Central memory CD8-positive, alpha-beta T cell (primary cell): ENCODE data around the gene LAMA4.

Experiments used
- ATAC-seq: fragments of 150-1000 bp; cut with Tn5 transposase; replicated peaks from 2 replicates; pipeline ENCODE4 v1.10.0; 2022; ENCODE audit warnings: mild to moderate bottlenecking, moderate FRiP score, moderate number of reproducible peaks; ENCODE audit not compliant: poor library complexity, severe bottlenecking; ENCODE audit errors: extremely low read depth
- DNase-seq, 2 donors: peaks; one replicate each; pipeline ENCODE4 v3.0.0; 2021; ENCODE audit warnings: low spot score in 2 of 2
- H3K27ac Mint-ChIP-seq: one replicate; pipeline ENCODE4 v1.8.0; 2022; ENCODE audit warnings: low read depth, mild to moderate bottlenecking, moderate library complexity, mixed read lengths
- H3K27me3 Mint-ChIP-seq: one replicate; pipeline ENCODE4 v1.8.0; 2022; ENCODE audit warnings: mixed read lengths
- H3K36me3 Mint-ChIP-seq: one replicate; pipeline ENCODE4 v1.8.0; 2022; ENCODE audit warnings: mild to moderate bottlenecking, moderate library complexity, mixed read lengths; ENCODE audit not compliant: insufficient read depth
- H3K4me1 Mint-ChIP-seq: one replicate; pipeline ENCODE4 v1.8.0; 2022; ENCODE audit warnings: mixed read lengths
- H3K4me3 Mint-ChIP-seq: one replicate; pipeline ENCODE4 v1.8.0; 2022; ENCODE audit warnings: mild to moderate bottlenecking, moderate library complexity, mixed read lengths
- H3K9me3 Mint-ChIP-seq: one replicate; pipeline ENCODE4 v1.8.0; 2022; ENCODE audit warnings: mixed read lengths

The LAMA4 gene

GRCh38 chr6:112287577-112288225 is 33.3 kb upstream of the LAMA4 start:
- Mint-ChIP-seq H3K27ac (no peak overlapping the region), H3K4me1 (peaks cover 21% of the 10 kb centered on the region), H3K27me3 (peaks cover 71% of the 10 kb centered on the region), H3K9me3 (no peaks in the 10 kb centered on the region), H3K4me3 (no peak overlapping the region), H3K36me3 (peaks cover 3% of the 10 kb centered on the region)
- no peak for DNase-seq
- no peak for ATAC-seq

- H3K9me3 Mint-ChIP-seq = no peaks in the 10 kb centered on the region
- H3K27ac Mint-ChIP-seq = no peak overlapping the region
- peaks cover 3% of the 10 kb centered on the region for H3K36me3 Mint-ChIP-seq
- peaks cover 21% of the 10 kb centered on the region for H3K4me1 Mint-ChIP-seq
- no peak overlapping the region for H3K4me3 Mint-ChIP-seq
- DNase-seq (no peak), ATAC-seq (no peak)
- peaks cover 71% of the 10 kb centered on the region for H3K27me3 Mint-ChIP-seq
Measured at GRCh38 chr6:112286500-112287144, 32.3 kb upstream of the LAMA4 start.

GRCh38 chr6:112286010-112286409 is 31.6 kb upstream of the LAMA4 start:
- no peaks in the 10 kb centered on the region for H3K9me3 Mint-ChIP-seq
- H3K4me1 Mint-ChIP-seq = peaks cover 21% of the 10 kb centered on the region
- peaks cover 3% of the 10 kb centered on the region for H3K36me3 Mint-ChIP-seq
- ATAC-seq = peak; percentile 94
- DNase-seq = peak; percentile 18 to 64
- H3K27me3 Mint-ChIP-seq = peaks cover 71% of the 10 kb centered on the region
- H3K27ac Mint-ChIP-seq = no peak overlapping the region
- peak overlapping the region; percentile 19 for H3K4me3 Mint-ChIP-seq

- no peaks in the 10 kb centered on the region for H3K9me3 Mint-ChIP-seq
- no peak overlapping the region for H3K27ac Mint-ChIP-seq
- H3K4me3 Mint-ChIP-seq = no peak overlapping the region
- H3K36me3 Mint-ChIP-seq = peaks cover 3% of the 10 kb centered on the region
- ATAC-seq = no peak
- no peak for DNase-seq
- peaks cover 74% of the 10 kb centered on the region for H3K27me3 Mint-ChIP-seq
- peaks cover 21% of the 10 kb centered on the region for H3K4me1 Mint-ChIP-seq
Measured at GRCh38 chr6:112284603-112285002, 30.2 kb upstream of the LAMA4 start.

GRCh38 chr6:112283621-112284020 is 29.3 kb upstream of the LAMA4 start:
- H3K4me3 Mint-ChIP-seq = no peak overlapping the region
- peaks cover 16% of the 10 kb centered on the region for H3K4me1 Mint-ChIP-seq
- no peak for DNase-seq
- no peaks in the 10 kb centered on the region for H3K9me3 Mint-ChIP-seq
- H3K27me3 Mint-ChIP-seq = peaks cover 76% of the 10 kb centered on the region
- H3K27ac Mint-ChIP-seq = no peak overlapping the region
- H3K36me3 Mint-ChIP-seq = peaks cover 3% of the 10 kb centered on the region
- no peak for ATAC-seq

GRCh38 chr6:112281821-112282615 is 27.7 kb upstream of the LAMA4 start:
- Mint-ChIP-seq H3K4me1 (peaks cover 13% of the 10 kb centered on the region), H3K36me3 (peaks cover 3% of the 10 kb centered on the region), H3K27ac (no peak overlapping the region), H3K4me3 (no peak overlapping the region), H3K9me3 (no peaks in the 10 kb centered on the region), H3K27me3 (peaks cover 76% of the 10 kb centered on the region)
- ATAC-seq (no peak), DNase-seq (no peak)

GRCh38 chr6:112279031-112279935 is 24.9 kb upstream of the LAMA4 start:
- no peaks in the 10 kb centered on the region for H3K36me3 Mint-ChIP-seq
- no peak for DNase-seq
- no peaks in the 10 kb centered on the region for H3K9me3 Mint-ChIP-seq

GRCh38 chr6:112275365-112275764 is 21.0 kb upstream of the LAMA4 start:
- Mint-ChIP-seq H3K4me3 (no peak overlapping the region), H3K9me3 (no peaks in the 10 kb centered on the region), H3K4me1 (peaks cover 7% of the 10 kb centered on the region), H3K27me3 (peaks cover 62% of the 10 kb centered on the region), H3K27ac (no peak overlapping the region), H3K36me3 (no peaks in the 10 kb centered on the region)
- DNase-seq = no peak
- no peak for ATAC-seq

More at GRCh38 chr6:112279031-112279935, 24.9 kb upstream of the LAMA4 start:
- no peak overlapping the region for H3K27ac Mint-ChIP-seq
- no peak for ATAC-seq
- peaks cover 92% of the 10 kb centered on the region for H3K27me3 Mint-ChIP-seq
- H3K4me3 Mint-ChIP-seq = no peak overlapping the region
- H3K4me1 Mint-ChIP-seq = no peaks in the 10 kb centered on the region

- no peak overlapping the region for H3K4me3 Mint-ChIP-seq
- peaks cover 11% of the 10 kb centered on the region for H3K4me1 Mint-ChIP-seq
- no peak overlapping the region for H3K27ac Mint-ChIP-seq
- no peaks in the 10 kb centered on the region for H3K9me3 Mint-ChIP-seq
- H3K27me3 Mint-ChIP-seq = peaks cover 57% of the 10 kb centered on the region
- DNase-seq = no peak
- H3K36me3 Mint-ChIP-seq = no peaks in the 10 kb centered on the region
- no peak for ATAC-seq
Measured at GRCh38 chr6:112274774-112275173, 20.4 kb upstream of the LAMA4 start.

GRCh38 chr6:112272799-112273198 is 18.4 kb upstream of the LAMA4 start:
- no peaks in the 10 kb centered on the region for H3K36me3 Mint-ChIP-seq
- H3K27me3 Mint-ChIP-seq = peaks cover 39% of the 10 kb centered on the region
- no peaks in the 10 kb centered on the region for H3K9me3 Mint-ChIP-seq
- H3K27ac Mint-ChIP-seq = no peak overlapping the region
- ATAC-seq = no peak
- no peak for DNase-seq
- H3K4me1 Mint-ChIP-seq = peaks cover 13% of the 10 kb centered on the region
- no peak overlapping the region for H3K4me3 Mint-ChIP-seq

GRCh38 chr6:112270756-112271155 is 16.4 kb upstream of the LAMA4 start:
- no peak overlapping the region for H3K27ac Mint-ChIP-seq
- DNase-seq (no peak), ATAC-seq (no peak)
- H3K36me3 Mint-ChIP-seq = no peaks in the 10 kb centered on the region
- no peaks in the 10 kb centered on the region for H3K9me3 Mint-ChIP-seq
- peaks cover 20% of the 10 kb centered on the region for H3K27me3 Mint-ChIP-seq
- H3K4me1 Mint-ChIP-seq = peaks cover 13% of the 10 kb centered on the region
- H3K4me3 Mint-ChIP-seq = no peak overlapping the region

GRCh38 chr6:112269979-112270566 is 15.7 kb upstream of the LAMA4 start:
- Mint-ChIP-seq H3K9me3 (no peaks in the 10 kb centered on the region), H3K4me1 (peaks cover 13% of the 10 kb centered on the region), H3K36me3 (no peaks in the 10 kb centered on the region), H3K27me3 (peaks cover 13% of the 10 kb centered on the region), H3K27ac (no peak overlapping the region), H3K4me3 (no peak overlapping the region)
- DNase-seq (no peak), ATAC-seq (peak; percentile 67)
